Common myeloid progenitor, CD34-positive (primary cell): Measurements from ENCODE around the gene FLYWCH2.
A peak's percentile ranks its signal among the peaks of the same experiment; 100 is the strongest.

Experiments used
- CTCF ChIA-PET: fragments of 350-600 bp; sonication (Branson Sonifier 250); formaldehyde crosslinking; loops from one replicate; lab custom pipeline; 2021; ENCODE audit warnings: antibody characterized with exemption; lab: Charles Lee
- POLR2A ChIA-PET: fragments of 350-600 bp; sonication (Branson Sonifier 250); formaldehyde crosslinking; loops from one replicate; lab custom pipeline; 2021; ENCODE audit warnings: antibody characterized with exemption; lab: Charles Lee
- DNase-seq, 3 donors: peaks; one replicate each; pipeline versions ENCODE4 v3.0.0 to v3.0.0-alpha.2; 2013
- H3K27ac ChIP-seq, 2 experiments: 1 replicate in 1 of 2; 2 replicates in 1 of 2; pipeline ENCODE4 v1.7.0; 2013; ENCODE audit warnings: inconsistent platforms in 2 of 2, low read length in 2 of 2, mild to moderate bottlenecking in 2 of 2, low read depth in 1 of 2, moderate library complexity in 1 of 2; ENCODE audit not compliant: severe bottlenecking in 2 of 2, insufficient read depth in 1 of 2, poor library complexity in 1 of 2
- H3K27me3 ChIP-seq, 5 experiments: replicated peaks in 2 of 5; 1 replicate in 3 of 5; 2 replicates in 2 of 5; pipeline versions ENCODE4 v1.6.1 to v1.7.0; 2013; ENCODE audit warnings: low read length in 4 of 5, mild to moderate bottlenecking in 2 of 5, moderate library complexity in 2 of 5, inconsistent platforms in 1 of 5; ENCODE audit not compliant: insufficient read depth in 5 of 5, control insufficient read depth in 4 of 5
- H3K36me3 ChIP-seq, 4 experiments: 1 replicate in 2 of 4; 2 replicates in 2 of 4; pipeline versions ENCODE4 v1.6.1 to v1.7.0; 2013; ENCODE audit warnings: low read length in 3 of 4, control low read depth in 1 of 4, mild to moderate bottlenecking in 1 of 4; ENCODE audit not compliant: control insufficient read depth in 4 of 4, insufficient read depth in 4 of 4
- H3K4me1 ChIP-seq, 4 experiments: 1 replicate in 3 of 4; 2 replicates in 1 of 4; pipeline versions ENCODE4 v1.6.1 to v1.7.1; 2013; ENCODE audit warnings: low read length in 3 of 4, mild to moderate bottlenecking in 3 of 4, control low read depth in 1 of 4, inconsistent platforms in 1 of 4, moderate library complexity in 1 of 4; ENCODE audit not compliant: control insufficient read depth in 4 of 4, insufficient read depth in 4 of 4; ENCODE audit errors: control extremely low read depth in 1 of 4
- H3K4me3 ChIP-seq, 7 experiments: 1 replicate in 4 of 7; 2 replicates in 3 of 7; pipeline versions ENCODE4 v1.5.1 to v1.7.0; 2013; ENCODE audit warnings: mild to moderate bottlenecking in 7 of 7, low read length in 6 of 7, moderate library complexity in 6 of 7, inconsistent platforms in 2 of 7, low read depth in 2 of 7, control low read depth in 1 of 7; ENCODE audit not compliant: insufficient read depth in 4 of 7, control insufficient read depth in 1 of 7; ENCODE audit errors: extremely low read depth in 1 of 7
- H3K9me3 ChIP-seq, 5 experiments: 1 replicate in 4 of 5; 2 replicates in 1 of 5; pipeline versions ENCODE4 v1.6.1 to v1.7.1; 2013; ENCODE audit warnings: low read length in 4 of 5, mild to moderate bottlenecking in 2 of 5, inconsistent platforms in 1 of 5, low read depth in 1 of 5, moderate library complexity in 1 of 5; ENCODE audit not compliant: control insufficient read depth in 4 of 5, insufficient read depth in 2 of 5; ENCODE audit errors: control extremely low read depth in 1 of 5
- WGBS: methylation state at CpG from one replicate; pipeline ENCODE4 v1.1.5; 2013; ENCODE audit not compliant: insufficient coverage; 5-methylcytosine and 5-hydroxymethylcytosine counted together

The FLYWCH2 gene

GRCh38 chr16:2867987-2868789 lies 14.8 kb upstream of the FLYWCH2 start:
- 0% methylated on average over 37 of the region's 45 CpGs for WGBS
- DNase-seq = peak; percentile 97 to 99 (median 99)
- Histone ChIP-seq H3K36me3 (no peaks in the 10 kb centered on the region), H3K9me3 (no peaks in the 10 kb centered on the region), H3K4me3 (peak overlapping the region; percentile 42 to 76 (median 65)), H3K4me1 (peaks cover 0 to 11% (median 7%) of the 10 kb centered on the region in 4 experiments), H3K27me3 (peaks cover 0 to 4% (median 0%) of the 10 kb centered on the region in 5 experiments), H3K27ac (peak overlapping the region; percentile 66 to 89)
- ChIA-PET CTCF (interaction anchor here (0.8 to 4.5 kb wide), 24 partner anchors 8 to 102 kb away, joined by 3 to 46 read pairs (median 3); partner anchors contain the start of gene FLYWCH2), POLR2A (interaction anchor here (0.7 to 1.2 kb wide), 4 partner anchors 13 to 37 kb away, joined by 3 to 7 read pairs (median 4); no protein-coding TSS in a partner anchor)

DNA sequence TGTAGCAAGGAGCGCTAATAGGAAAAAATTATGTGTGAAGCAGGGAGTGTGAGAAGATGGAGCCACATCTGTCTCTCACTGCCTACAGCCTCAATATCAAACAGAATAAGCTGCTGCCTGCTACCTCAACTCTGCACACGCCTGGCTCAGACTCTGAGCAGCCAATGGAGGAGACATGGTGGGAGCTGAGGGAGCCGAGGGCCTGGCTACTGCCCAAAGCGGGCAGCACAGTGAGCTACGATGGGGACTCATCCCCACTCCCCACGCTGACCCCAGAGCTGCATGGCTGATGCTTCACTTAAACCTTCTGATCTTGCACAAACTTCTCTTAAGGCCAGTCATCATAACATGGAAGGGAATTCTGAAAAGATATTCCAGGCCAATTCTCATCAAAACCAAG lies 11.1 kb upstream of the FLYWCH2 start:
- H3K9me3 ChIP-seq = no peaks in the 10 kb centered on the region
- no peak overlapping the region for H3K4me3 ChIP-seq
- peaks cover 0 to 18% (median 7%) of the 10 kb centered on the region in 4 experiments for H3K4me1 ChIP-seq
- no peak overlapping the region for H3K27ac ChIP-seq
- no peaks in the 10 kb centered on the region for H3K27me3 ChIP-seq
- no peak for DNase-seq
- 97% methylated on average over 5 of the region's 6 CpGs for WGBS
- CTCF ChIA-PET = interaction anchor here (1.2 to 4.8 kb wide), 9 partner anchors 11 to 74 kb away, joined by 3 to 21 read pairs (median 4); no protein-coding TSS in a partner anchor
- no peaks in the 10 kb centered on the region for H3K36me3 ChIP-seq
- POLR2A ChIA-PET = interaction anchor here (1.3 kb wide), 1 partner anchor 11 kb away, joined by 4 read pairs; the partner anchor contains the start of gene FLYWCH2

- H3K36me3 ChIP-seq = no peaks in the 10 kb centered on the region
- ChIA-PET CTCF (interaction anchor here (1.2 to 4.8 kb wide), 6 partner anchors 9 to 46 kb away, joined by 3 to 21 read pairs (median 6); partner anchors contain the start of gene FLYWCH2), POLR2A (no interaction called here)
- no peak overlapping the region for H3K27ac ChIP-seq
- no peaks in the 10 kb centered on the region for H3K9me3 ChIP-seq
- no peaks in the 10 kb centered on the region for H3K27me3 ChIP-seq
- DNase-seq = no peak
- H3K4me3 ChIP-seq = no peak overlapping the region
- peaks cover 0 to 6% (median 2%) of the 10 kb centered on the region in 4 experiments for H3K4me1 ChIP-seq
- WGBS = 78% methylated on average over 18 of the region's 21 CpGs
These were observed 8.7 kb upstream of the FLYWCH2 start for GRCh38 chr16:2874032-2874911.

DNA sequence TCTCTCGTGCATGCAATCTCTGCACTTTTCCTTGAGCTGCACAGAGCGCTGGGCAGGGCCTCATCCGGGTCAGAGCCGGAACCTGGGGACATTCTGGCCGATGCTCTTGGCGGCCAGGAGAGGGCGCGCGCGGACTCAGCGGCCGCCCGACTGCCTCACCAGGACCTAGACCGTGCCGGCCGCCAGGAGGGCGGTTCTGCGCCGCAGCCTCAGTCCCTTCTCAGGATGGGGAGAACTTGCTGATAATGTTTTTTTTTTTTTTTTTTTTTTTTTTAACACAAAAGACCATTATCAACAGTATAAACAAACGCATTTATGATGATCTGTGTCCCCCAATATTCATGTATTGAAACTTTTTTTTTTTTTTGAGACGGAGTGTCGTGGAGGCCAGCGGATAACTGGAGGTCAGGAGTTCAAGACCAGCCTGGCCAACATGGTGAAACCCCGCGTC lies 8.1 kb upstream of the FLYWCH2 start:
- ChIA-PET POLR2A (no interaction called here), CTCF (interaction anchor here (1.2 to 1.7 kb wide), 3 partner anchors 36 to 46 kb away, joined by 3 to 4 read pairs (median 3); no protein-coding TSS in a partner anchor)
- Histone ChIP-seq H3K27me3 (no peaks in the 10 kb centered on the region), H3K9me3 (peaks cover 0 to 6% (median 3%) of the 10 kb centered on the region in 5 experiments), H3K27ac (no peak overlapping the region), H3K36me3 (no peaks in the 10 kb centered on the region), H3K4me1 (peaks cover 0 to 6% (median 2%) of the 10 kb centered on the region in 4 experiments), H3K4me3 (no peak overlapping the region)
- 19% methylated on average over 7 of the region's 25 CpGs for WGBS
- peak; percentile 78 to 88 (median 88) for DNase-seq

- no peaks in the 10 kb centered on the region for H3K27me3 ChIP-seq
- CTCF ChIA-PET = interaction anchor here (1.1 to 2.7 kb wide), 5 partner anchors 10 to 47 kb away, joined by 4 to 13 read pairs (median 4); partner anchors contain the start of gene FLYWCH1
- no peak for DNase-seq
- H3K4me1 ChIP-seq = peaks cover 0 to 13% (median 13%) of the 10 kb centered on the region in 4 experiments
- 92% methylated on average over 3 of the region's 6 CpGs for WGBS
- H3K4me3 ChIP-seq = no peak overlapping the region
- H3K27ac ChIP-seq = no peak overlapping the region
- peaks cover 0 to 10% (median 5%) of the 10 kb centered on the region in 5 experiments for H3K9me3 ChIP-seq
- POLR2A ChIA-PET = no interaction called here
- H3K36me3 ChIP-seq = no peaks in the 10 kb centered on the region
These were observed 3.0 kb upstream of the FLYWCH2 start for GRCh38 chr16:2879854-2880508.
